K562 (cell line): ENCODE measurements around the gene VPS11. TPM values are rescaled to one million over a fixed set of nuclear protein-coding genes. Genes with fewer than 3 reads are reported as not detected.
A peak's percentile ranks its signal among the peaks of the same experiment; 100 is the strongest.

ENCODE experiments used
- ARID1B ChIP-seq: fragments of 450-650 bp; IDR thresholded peaks from 2 replicates; pipeline ENCODE4 v1.6.1; 2016; ENCODE audit warnings: antibody characterized with exemption, mild to moderate bottlenecking, inconsistent platforms
- BCOR ChIP-seq: fragments of 450-650 bp; IDR thresholded peaks from 2 replicates; pipeline ENCODE4 v1.6.1; 2016
- CBX1 ChIP-seq: sonication (generic); IDR thresholded peaks from 2 replicates; pipeline ENCODE4 v1.6.1; 2016; ENCODE audit warnings: antibody characterized with exemption, low read depth, mild to moderate bottlenecking
- CBX2 ChIP-seq: fragments of 200-600 bp; sonication (generic); IDR thresholded peaks from one replicate; pipeline ENCODE4 v1.6.1; 2012; ENCODE audit warnings: mild to moderate bottlenecking, low read length, inconsistent platforms; ENCODE audit not compliant: insufficient read depth, poor library complexity, severe bottlenecking
- CBX5 ChIP-seq: IDR thresholded peaks from 2 replicates; pipeline ENCODE4 v1.6.1; 2014; ENCODE audit warnings: low read depth, borderline replicate concordance
- CCAR2 ChIP-seq: fragments of 200-400 bp; formaldehyde crosslinking; IDR thresholded peaks from 2 replicates; pipeline ENCODE4 v1.6.1; 2017; ENCODE audit warnings: mild to moderate bottlenecking, low read depth, low read length
- CCNT2 ChIP-seq: IDR thresholded peaks from 2 replicates; pipeline ENCODE4 v1.6.1; 2011; ENCODE audit warnings: borderline replicate concordance, low read depth, mild to moderate bottlenecking, moderate library complexity, mixed read lengths, low read length; ENCODE audit not compliant: insufficient read length; ENCODE audit errors: extremely low read depth
- CEBPB ChIP-seq: fragments of 450-650 bp; IDR thresholded peaks from 2 replicates; pipeline ENCODE4 v1.6.1; 2016; ENCODE audit warnings: missing genetic modification characterization, missing compliant biosample characterization
- CREBBP ChIP-seq: IDR thresholded peaks from one replicate; pipeline ENCODE4 v1.6.1; 2012; ENCODE audit warnings: low read depth, mild to moderate bottlenecking, control low read depth, inconsistent platforms, low read length
- CREM ChIP-seq: IDR thresholded peaks from 2 replicates; pipeline ENCODE4 v1.6.1; 2014; ENCODE audit warnings: antibody characterized with exemption, low read depth
- DPF2 ChIP-seq: fragments of 450-650 bp; IDR thresholded peaks from 2 replicates; pipeline ENCODE4 v1.6.1; 2016
- EP300 ChIP-seq: IDR thresholded peaks from 2 replicates; pipeline ENCODE4 v1.6.1; 2012; ENCODE audit warnings: low read length, improper control_type of control experiment
- EP400 ChIP-seq: fragments of 450-650 bp; IDR thresholded peaks from 2 replicates; pipeline ENCODE4 v1.6.1; 2017; ENCODE audit warnings: antibody characterized with exemption, mild to moderate bottlenecking, moderate library complexity
- GTF3C2 ChIP-seq: IDR thresholded peaks from 3 replicates; pipeline ENCODE4 v1.6.1; 2011; ENCODE audit warnings: borderline replicate concordance, mild to moderate bottlenecking, moderate library complexity; ENCODE audit not compliant: insufficient read length; ENCODE audit errors: extremely low read depth
- HDAC2 ChIP-seq: fragments of 450-650 bp; IDR thresholded peaks from 2 replicates; pipeline ENCODE4 v1.6.1; 2016; ENCODE audit warnings: mild to moderate bottlenecking
- MAFF ChIP-seq: IDR thresholded peaks from 2 replicates; pipeline ENCODE4 v1.6.1; 2012; ENCODE audit warnings: low read length, improper control_type of control experiment
- MAFK ChIP-seq: IDR thresholded peaks from 2 replicates; pipeline ENCODE4 v1.6.1; 2011; ENCODE audit warnings: low read length, improper control_type of control experiment
- MAZ ChIP-seq, 2 experiments: fragments of 450-650 bp in 1 of 2; sonication (generic) in 1 of 2; formaldehyde crosslinking; IDR thresholded peaks in 1 of 2; conservative IDR thresholded peaks in 1 of 2; 2 replicates each; pipeline versions ENCODE4 v1.4.0 to v1.5.0; 2020; ENCODE audit warnings: mild to moderate bottlenecking in 1 of 2, missing genetic modification reagents in 1 of 2
- MCM7 ChIP-seq, 2 experiments: fragments of 450-650 bp; IDR thresholded peaks; 2 replicates each; pipeline ENCODE4 v1.6.1; 2016 to 2018
- MYC ChIP-seq, 2 experiments: fragments of 250-450 bp in 1 of 2; sonication (Bioruptor Pico) in 1 of 2; IDR thresholded peaks; 2 replicates each; pipeline versions ENCODE4 v1.5.1 to v1.6.1; 2012 to 2021; ENCODE audit warnings: low read depth in 2 of 2, borderline replicate concordance in 1 of 2, improper control_type of control experiment in 1 of 2, low read length in 1 of 2, mild to moderate bottlenecking in 1 of 2, moderate library complexity in 1 of 2
- NFE2 ChIP-seq: IDR thresholded peaks from 2 replicates; pipeline ENCODE4 v1.6.1; 2014; ENCODE audit warnings: antibody characterized with exemption, low read depth
- RB1 ChIP-seq: fragments of 450-650 bp; IDR thresholded peaks from 2 replicates; pipeline ENCODE4 v1.6.1; 2017; ENCODE audit warnings: low read depth, mild to moderate bottlenecking
- SMARCE1 ChIP-seq: fragments of 450-650 bp; IDR thresholded peaks from 2 replicates; pipeline ENCODE4 v1.7.1; 2016; ENCODE audit warnings: mild to moderate bottlenecking
- SMC3 ChIP-seq: conservative IDR thresholded peaks from 2 replicates; pipeline ENCODE4 v1.6.1; 2011; ENCODE audit warnings: low read depth, low read length, improper control_type of control experiment; ENCODE audit not compliant: insufficient read depth
- TAL1 ChIP-seq: fragments of 450-650 bp; IDR thresholded peaks from 2 replicates; pipeline ENCODE4 v1.6.1; 2016; ENCODE audit warnings: mild to moderate bottlenecking
- TCF3 ChIP-seq: sonication (generic); formaldehyde crosslinking; IDR thresholded peaks from 2 replicates; pipeline ENCODE4 v1.4.0; 2020; ENCODE audit warnings: mild to moderate bottlenecking, missing genetic modification reagents
- ZBTB9 ChIP-seq: fragments of 450-650 bp; formaldehyde crosslinking; IDR thresholded peaks from 2 replicates; pipeline ENCODE4 v1.4.0; 2020; ENCODE audit warnings: mild to moderate bottlenecking, moderate library complexity
- ZNF316 ChIP-seq: fragments of 450-650 bp; IDR thresholded peaks from 2 replicates; pipeline ENCODE4 v1.6.1; 2016
- ZNF707 ChIP-seq: fragments of 250-450 bp; sonication (Bioruptor Pico); conservative IDR thresholded peaks from 2 replicates; pipeline ENCODE4 v1.8.0; 2022; ENCODE audit warnings: inconsistent platforms, mild to moderate bottlenecking, moderate library complexity
- polyA plus RNA-seq, 8 experiments: library from polyadenylated mRNA; depleted of rRNA in 4 of 8; stranded (reverse) in 5 of 8; unstranded in 3 of 8; fragments of >200 nt; fragmentation: Nextera tagmentation in 2 of 8; fragmentation: Illumina TruSeq in 1 of 8; extraction: Ambion mirVana in 2 of 8; extraction: Trizol in 1 of 8; gene quantifications; 2 replicates each; pipeline versions ENCODE4 v1.2.1 to v1.2.3, GENCODE V29; 2011 to 2014; ENCODE audit warnings: inconsistent platforms in 1 of 8, missing spikeins in 1 of 8
- total RNA-seq, 7 experiments: library from RNA; depleted of rRNA in 6 of 7; stranded (reverse); fragments of >200 nt in 6 of 7; fragmentation: Illumina TruSeq in 2 of 7; extraction: Trizol in 2 of 7; gene quantifications; 2 replicates each; pipeline versions ENCODE4 v1.2.1 to v1.2.3, GENCODE V29; 2011 to 2021; ENCODE audit warnings: low replicate concordance in 1 of 7

Gene VPS11
- total and polyA plus RNA-seq, 9 of the 15 experiments (the other 6 are each of a cell fraction or from before 2014, with no cell fraction given): 14.1 to 35.5 (median 27.5) TPM

- TF ChIP-seq GTF3C2: peak; percentile 81
- peak; percentile 86 for TF ChIP-seq MAFF
- peak; percentile 84 for TF ChIP-seq DPF2
- 0 out of 4 replicates have a peak, but pooled peaks of 1 of the 2 experiments have one; percentile 18 for TF ChIP-seq MAZ (CRISPR knock-in tag; conservative IDR thresholded peaks at IDR 0.05 in 1 of 2, IDR thresholded peaks at IDR 0.05 in 1 of 2)
- 0 out of 2 replicates have a peak, but pooled peaks have one; percentile 59 for TF ChIP-seq CBX1
- TF ChIP-seq CCNT2: no peak
- no peak for TF ChIP-seq CBX5
- TF ChIP-seq EP300: peak; percentile 28; the same call in 1 of the 2 replicates
- TF ChIP-seq CREM: 0 out of 2 replicates have a peak, but pooled peaks have one; percentile 7
- TF ChIP-seq CBX2: no peak
- no peak for TF ChIP-seq TAL1
- TF ChIP-seq ZBTB9 (CRISPR knock-in tag): no peak
- peak; percentile 82 for TF ChIP-seq MAFK
- peak; percentile 74 for TF ChIP-seq ARID1B
- 0 out of 2 replicates have a peak, but pooled peaks have one; percentile 16 for TF ChIP-seq TCF3 (CRISPR knock-in tag)
- TF ChIP-seq HDAC2: 0 out of 2 replicates have a peak, but pooled peaks have one; percentile 49
- peak; percentile 98 for TF ChIP-seq NFE2
- peak; percentile 84 for TF ChIP-seq ZNF316
- peak; percentile 31; the same call in 1 of the 2 replicates for TF ChIP-seq CEBPB (tag)
- peak; percentile 71 for TF ChIP-seq SMARCE1
- no peak for TF ChIP-seq SMC3
- TF ChIP-seq ZNF707 (CRISPR knock-in tag): no peak
- no peak for TF ChIP-seq MCM7 (IDR thresholded peaks at IDR 0.05)
- no peak for TF ChIP-seq CREBBP
- no peak for TF ChIP-seq MYC (IDR thresholded peaks at IDR 0.05; ENCODE audit: low read depth, low read length)
- no peak for TF ChIP-seq MYC (CRISPR knock-in tag; IDR thresholded peaks at IDR 0.05; ENCODE audit: borderline replicate concordance, low read depth)
- no peak for TF ChIP-seq CCAR2
- TF ChIP-seq EP400: peak; percentile 40; the same call in 1 of the 2 replicates
- TF ChIP-seq RB1: no peak
- peak; percentile 87 for TF ChIP-seq BCOR
Observed at GRCh38 chr11:119062779-119063178, 4.8 kb upstream of the VPS11 start (continued).
